AG09309 (cell line): ENCODE measurements around the gene OR52L1.

Experiments
- DNase-seq: peaks from one replicate; pipeline ENCODE4 v3.0.0-alpha.2; 2010; ENCODE audit warnings: low read depth
- H3K4me3 ChIP-seq: 2 replicates; pipeline ENCODE4 v1.5.1; 2011; ENCODE audit warnings: mild to moderate bottlenecking, low read depth, low read length, moderate library complexity; ENCODE audit not compliant: control insufficient read depth
- TF ChIP-seq, protein P1 (sequence below): IDR thresholded peaks from 2 replicates; pipeline ENCODE4 v1.5.1; 2011; ENCODE audit warnings: mild to moderate bottlenecking, low read depth, low read length, inconsistent platforms; ENCODE audit not compliant: insufficient read depth, control insufficient read depth; ENCODE audit errors: missing control alignments

The OR52L1 gene

GRCh38 chr11:6012035-6012668 lies 25.4 kb upstream of the OR52L1 start:
- H3K4me3 ChIP-seq, result no peak overlapping the region
- TF ChIP-seq, protein P1, sequence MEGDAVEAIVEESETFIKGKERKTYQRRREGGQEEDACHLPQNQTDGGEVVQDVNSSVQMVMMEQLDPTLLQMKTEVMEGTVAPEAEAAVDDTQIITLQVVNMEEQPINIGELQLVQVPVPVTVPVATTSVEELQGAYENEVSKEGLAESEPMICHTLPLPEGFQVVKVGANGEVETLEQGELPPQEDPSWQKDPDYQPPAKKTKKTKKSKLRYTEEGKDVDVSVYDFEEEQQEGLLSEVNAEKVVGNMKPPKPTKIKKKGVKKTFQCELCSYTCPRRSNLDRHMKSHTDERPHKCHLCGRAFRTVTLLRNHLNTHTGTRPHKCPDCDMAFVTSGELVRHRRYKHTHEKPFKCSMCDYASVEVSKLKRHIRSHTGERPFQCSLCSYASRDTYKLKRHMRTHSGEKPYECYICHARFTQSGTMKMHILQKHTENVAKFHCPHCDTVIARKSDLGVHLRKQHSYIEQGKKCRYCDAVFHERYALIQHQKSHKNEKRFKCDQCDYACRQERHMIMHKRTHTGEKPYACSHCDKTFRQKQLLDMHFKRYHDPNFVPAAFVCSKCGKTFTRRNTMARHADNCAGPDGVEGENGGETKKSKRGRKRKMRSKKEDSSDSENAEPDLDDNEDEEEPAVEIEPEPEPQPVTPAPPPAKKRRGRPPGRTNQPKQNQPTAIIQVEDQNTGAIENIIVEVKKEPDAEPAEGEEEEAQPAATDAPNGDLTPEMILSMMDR, result no peak
- DNase-seq, result no peak

- no peak within 1 kb of the TSS for H3K4me3 ChIP-seq
- no peak for DNase-seq
- TF ChIP-seq, protein P1, result no peak
These were observed 20.1 kb upstream of the OR52L1 start, which contains the start of gene OR56A4 for GRCh38 chr11:6006846-6007245. Gene OR56A4 (minus strand): TSS chr11:6006946. CDS start chr11:6002992, 3,954 bp downstream.

DNA sequence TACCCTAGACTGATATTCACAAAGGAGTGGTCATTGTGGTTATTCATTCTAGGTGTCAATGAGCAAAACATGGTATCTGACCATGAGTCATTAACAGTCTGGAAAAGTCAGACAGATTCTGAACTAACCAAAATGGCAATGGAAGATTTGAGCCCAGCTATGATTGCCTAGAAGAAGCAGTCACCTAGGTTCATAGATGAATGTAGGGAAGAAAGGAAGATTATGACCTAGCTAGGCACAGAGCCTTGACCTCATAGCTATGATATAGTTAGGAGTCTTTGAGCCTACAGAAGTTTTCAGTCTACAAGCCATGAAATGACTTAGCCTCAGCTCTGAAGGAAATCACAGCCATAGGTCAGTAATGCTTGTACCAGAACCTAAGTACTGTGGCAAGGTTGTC lies 19.6 kb upstream of the OR52L1 start:
- no peak overlapping the region for H3K4me3 ChIP-seq
- no peak for DNase-seq
- TF ChIP-seq, protein P1, result no peak

GRCh38 chr11:6002202-6002699 lies 15.5 kb upstream of the OR52L1 start:
- no peak for DNase-seq

GRCh38 chr11:5994791-5995190 lies 8.0 kb upstream of the OR52L1 start:
- DNase-seq, result no peak
- no peak overlapping the region for H3K4me3 ChIP-seq
- TF ChIP-seq, protein P1, result no peak

More at GRCh38 chr11:6002202-6002699, 15.5 kb upstream of the OR52L1 start:
- H3K4me3 ChIP-seq, result no peak overlapping the region
- TF ChIP-seq, protein P1, result no peak

DNA sequence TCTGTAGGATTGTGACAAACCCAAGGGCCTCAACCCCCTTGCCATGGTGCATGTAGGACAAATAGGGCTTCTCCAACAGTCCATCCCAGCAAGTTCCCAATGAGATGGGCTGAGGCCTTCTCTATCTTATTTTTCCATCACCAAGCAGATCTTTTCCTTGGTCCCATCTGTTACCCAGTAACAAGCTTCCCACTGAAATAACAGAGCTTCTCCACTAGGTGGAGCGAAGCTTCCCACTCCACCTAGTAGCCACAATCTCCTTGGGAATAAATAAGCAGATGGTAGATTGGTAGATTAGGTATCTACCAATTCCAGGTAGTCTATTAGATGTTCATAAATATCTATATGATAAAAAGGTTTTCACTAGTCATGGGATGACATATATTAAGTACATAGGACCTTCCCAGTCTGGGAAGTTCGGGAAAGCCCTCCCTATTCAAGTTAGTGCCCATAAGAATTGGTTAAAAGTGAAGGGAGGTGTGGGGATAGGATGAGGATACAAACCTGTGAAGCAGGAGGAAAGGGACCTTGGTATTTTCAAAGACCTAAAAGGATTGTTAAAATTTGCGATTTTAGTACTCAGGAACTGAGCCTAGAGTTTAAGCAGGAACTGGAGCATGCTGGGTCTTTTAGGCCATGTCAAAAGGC lies 5.9 kb upstream of the OR52L1 start:
- DNase-seq, result peak; percentile 1
- TF ChIP-seq, protein P1, result peak; percentile 50
- H3K4me3 ChIP-seq, result no peak overlapping the region

DNA sequence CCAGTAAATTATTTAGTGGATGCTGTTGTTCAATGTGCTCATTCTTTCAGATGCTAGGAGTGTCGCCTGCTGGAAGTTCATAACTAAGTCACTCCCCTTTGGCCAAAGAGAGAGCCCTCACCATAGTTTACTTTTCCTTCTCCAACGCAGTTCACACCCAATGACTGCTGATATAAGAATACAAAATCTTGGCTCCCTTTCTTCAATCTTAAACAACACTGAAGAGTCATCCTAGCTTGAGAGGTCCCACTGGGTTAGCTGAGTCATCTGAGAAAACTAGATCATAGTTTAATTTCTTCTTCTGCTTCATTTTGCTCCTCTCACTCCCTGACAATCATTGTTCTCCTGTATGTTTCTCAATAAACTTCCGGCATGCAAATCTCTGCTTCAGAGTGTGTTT lies 5.4 kb upstream of the OR52L1 start:
- DNase-seq, result no peak
- TF ChIP-seq, protein P1, result no peak
- no peak overlapping the region for H3K4me3 ChIP-seq
